ENCODE data around the gene LRCH4. TPM values are rescaled to one million over a fixed set of nuclear protein-coding genes. Genes with fewer than 3 reads are reported as not detected.

The LRCH4 gene
- total and polyA plus RNA-seq, 4 donors, result 38.1 to 109 (median 92.2) TPM

DNA sequence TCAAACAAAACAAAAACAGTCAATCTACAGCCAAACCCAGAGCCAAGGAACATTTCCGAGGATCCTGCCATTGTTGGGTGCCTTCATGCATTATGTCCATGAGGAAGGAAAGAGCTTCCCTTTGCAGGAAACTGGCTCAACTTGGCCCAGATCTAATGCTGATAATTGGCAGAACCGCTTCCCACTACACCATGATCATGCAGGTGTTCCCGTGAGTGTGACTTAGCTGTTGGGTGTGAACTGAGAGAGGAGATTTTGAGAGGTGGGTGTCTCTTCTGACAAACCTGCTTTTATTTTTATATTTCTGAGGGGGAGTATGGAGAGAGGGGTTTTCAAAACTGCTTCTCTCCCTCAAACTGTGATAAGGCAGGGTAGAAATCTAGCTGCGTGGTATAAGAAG lies 26.8 kb downstream of the LRCH4 start:
- ATAC-seq (ENCODE audit: insufficient read depth, low FRiP score), result no peak
- no peak for DNase-seq
- Histone ChIP-seq H3K27me3 (ENCODE audit: control insufficient read depth in 3 of 3, insufficient read depth in 3 of 3, low read length in 2 of 3) (no peaks in the 10 kb centered on the region), H3K36me3 (ENCODE audit: control insufficient read depth in 4 of 4, insufficient read depth in 4 of 4, low read length in 4 of 4) (peaks cover 0 to 35% (median 6%) of the 10 kb centered on the region in 4 donors), H3K4me1 (ENCODE audit: control insufficient read depth in 5 of 5, insufficient read depth in 5 of 5, low read length in 5 of 5) (peaks cover 0 to 1% (median 0%) of the 10 kb centered on the region in 5 donors), H3K9ac (ENCODE audit: insufficient read depth in 1 of 2, low read length in 2 of 2) (no peak overlapping the region), H3K9me3 (ENCODE audit: control insufficient read depth in 4 of 4, insufficient read depth in 3 of 4, low read length in 3 of 4) (peaks cover 0 to under 1% (median 0%) of the 10 kb centered on the region in 4 donors), H3K27ac (ENCODE audit: low read depth in 1 of 2, low read length in 1 of 2) (no peak overlapping the region), H3K4me3 (no peak overlapping the region)
- WGBS, 2 donors, result 77 to 86% methylated on average over 4 of the region's 4 CpGs
- TF ChIP-seq, protein P1, sequence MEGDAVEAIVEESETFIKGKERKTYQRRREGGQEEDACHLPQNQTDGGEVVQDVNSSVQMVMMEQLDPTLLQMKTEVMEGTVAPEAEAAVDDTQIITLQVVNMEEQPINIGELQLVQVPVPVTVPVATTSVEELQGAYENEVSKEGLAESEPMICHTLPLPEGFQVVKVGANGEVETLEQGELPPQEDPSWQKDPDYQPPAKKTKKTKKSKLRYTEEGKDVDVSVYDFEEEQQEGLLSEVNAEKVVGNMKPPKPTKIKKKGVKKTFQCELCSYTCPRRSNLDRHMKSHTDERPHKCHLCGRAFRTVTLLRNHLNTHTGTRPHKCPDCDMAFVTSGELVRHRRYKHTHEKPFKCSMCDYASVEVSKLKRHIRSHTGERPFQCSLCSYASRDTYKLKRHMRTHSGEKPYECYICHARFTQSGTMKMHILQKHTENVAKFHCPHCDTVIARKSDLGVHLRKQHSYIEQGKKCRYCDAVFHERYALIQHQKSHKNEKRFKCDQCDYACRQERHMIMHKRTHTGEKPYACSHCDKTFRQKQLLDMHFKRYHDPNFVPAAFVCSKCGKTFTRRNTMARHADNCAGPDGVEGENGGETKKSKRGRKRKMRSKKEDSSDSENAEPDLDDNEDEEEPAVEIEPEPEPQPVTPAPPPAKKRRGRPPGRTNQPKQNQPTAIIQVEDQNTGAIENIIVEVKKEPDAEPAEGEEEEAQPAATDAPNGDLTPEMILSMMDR (IDR thresholded peaks at IDR 0.05; ENCODE audit: control extremely low read depth, extremely low read depth), result no peak

DNA sequence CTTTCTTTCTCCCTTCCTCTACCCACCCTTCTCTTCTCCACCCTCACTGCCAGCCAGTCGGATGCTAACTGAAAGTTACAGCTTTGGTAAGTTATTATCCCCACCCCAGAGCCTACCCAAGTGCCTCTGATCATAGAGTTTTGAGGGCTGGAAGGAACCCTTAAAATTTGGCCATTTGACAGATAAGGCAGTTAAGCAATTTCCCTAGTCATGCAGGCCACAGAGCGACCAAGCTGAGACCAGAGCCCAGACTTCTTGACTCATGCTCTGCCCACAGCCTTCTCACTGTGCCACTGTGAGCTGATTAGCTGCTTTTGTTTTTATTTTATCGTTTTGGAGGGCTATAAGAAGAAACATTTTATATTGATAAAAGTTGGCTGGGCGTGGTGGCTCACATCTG lies 29.4 kb downstream of the LRCH4 start:
- TF ChIP-seq, protein P1 (IDR thresholded peaks at IDR 0.05; ENCODE audit: control extremely low read depth, extremely low read depth), result no peak
- WGBS, 2 donors, result 34 to 52% methylated on average over 4 of the region's 4 CpGs
- H3K4me3 ChIP-seq, result no peak overlapping the region
- H3K27me3 ChIP-seq (ENCODE audit: control insufficient read depth in 3 of 3, insufficient read depth in 3 of 3, low read length in 2 of 3), result no peaks in the 10 kb centered on the region
- ATAC-seq (ENCODE audit: insufficient read depth, low FRiP score) (no peak), DNase-seq (no peak)
- peak overlapping the region in 1 of 2 donors; percentile 34 for H3K27ac ChIP-seq (ENCODE audit: low read depth in 1 of 2, low read length in 1 of 2)
- no peak overlapping the region for H3K9ac ChIP-seq (ENCODE audit: insufficient read depth in 1 of 2, low read length in 2 of 2)
- peaks cover 0 to 2% (median 0%) of the 10 kb centered on the region in 4 donors for H3K9me3 ChIP-seq (ENCODE audit: control insufficient read depth in 4 of 4, insufficient read depth in 3 of 4, low read length in 3 of 4)
- H3K36me3 ChIP-seq (ENCODE audit: control insufficient read depth in 4 of 4, insufficient read depth in 4 of 4, low read length in 4 of 4), result peaks cover 4 to 36% (median 6%) of the 10 kb centered on the region in 4 donors
- H3K4me1 ChIP-seq (ENCODE audit: control insufficient read depth in 5 of 5, insufficient read depth in 5 of 5, low read length in 5 of 5), result peaks cover 0 to 1% (median 0%) of the 10 kb centered on the region in 5 donors

DNA sequence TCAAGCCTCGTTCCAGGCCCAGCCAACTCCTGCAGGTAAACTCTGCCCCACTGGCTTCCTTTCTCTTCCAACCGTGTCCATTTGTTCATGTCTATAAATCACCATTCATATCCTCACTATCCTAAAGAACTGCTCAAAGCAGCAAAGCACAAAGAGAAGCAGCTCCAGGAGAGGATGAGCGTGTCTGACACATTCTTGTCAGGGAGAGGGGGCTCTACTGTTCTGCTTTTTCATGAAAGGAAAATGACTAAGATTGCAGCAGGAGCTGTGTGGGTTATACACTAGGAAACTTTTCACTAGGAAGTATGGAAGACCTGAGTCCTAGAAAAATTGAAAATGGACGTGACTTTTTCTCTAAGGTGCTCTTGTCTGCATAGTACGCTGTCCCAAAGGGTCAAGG lies 30.2 kb downstream of the LRCH4 start:
- H3K36me3 ChIP-seq (ENCODE audit: control insufficient read depth in 4 of 4, insufficient read depth in 4 of 4, low read length in 4 of 4), result peaks cover 5 to 37% (median 6%) of the 10 kb centered on the region in 4 donors
- no peak for ATAC-seq (ENCODE audit: insufficient read depth, low FRiP score)
- H3K27ac ChIP-seq (ENCODE audit: low read depth in 1 of 2, low read length in 1 of 2), result no peak overlapping the region

More for the DNA sequence above, 30.2 kb downstream of the LRCH4 start:
- TF ChIP-seq, protein P1 (IDR thresholded peaks at IDR 0.05; ENCODE audit: control extremely low read depth, extremely low read depth), result no peak
- H3K9me3 ChIP-seq (ENCODE audit: control insufficient read depth in 4 of 4, insufficient read depth in 3 of 4, low read length in 3 of 4), result peaks cover 0 to 2% (median 0%) of the 10 kb centered on the region in 4 donors
- H3K27me3 ChIP-seq (ENCODE audit: control insufficient read depth in 3 of 3, insufficient read depth in 3 of 3, low read length in 2 of 3), result no peaks in the 10 kb centered on the region
- H3K9ac ChIP-seq (ENCODE audit: insufficient read depth in 1 of 2, low read length in 2 of 2), result no peak overlapping the region
- no peak for DNase-seq
- H3K4me3 ChIP-seq, result no peak overlapping the region
- peaks cover 0 to 1% (median 0%) of the 10 kb centered on the region in 5 donors for H3K4me1 ChIP-seq (ENCODE audit: control insufficient read depth in 5 of 5, insufficient read depth in 5 of 5, low read length in 5 of 5)
- WGBS, 2 donors, result 82 to 88% methylated on average over 5 of the region's 5 CpGs
